NB4 (cell line): ENCODE results near the gene LYST.

Source experiments
- CTCF ChIP-seq: IDR thresholded peaks from one replicate; pipeline ENCODE4 v1.5.1; 2012; ENCODE audit warnings: low read depth, low read length
- MAX ChIP-seq: IDR thresholded peaks from 2 replicates; pipeline ENCODE4 v1.6.1; 2011; ENCODE audit warnings: low read depth, low read length
- POLR2A ChIP-seq: IDR thresholded peaks from 2 replicates; pipeline ENCODE4 v1.6.1; 2011; ENCODE audit warnings: mild to moderate bottlenecking; ENCODE audit not compliant: insufficient read length; ENCODE audit errors: extremely low read depth

- TF ChIP-seq CTCF, result no peak
- TF ChIP-seq POLR2A, result no peak
- TF ChIP-seq MAX, result no peak
Observed at GRCh38 chr1:235820061-235820460, 46.6 kb downstream of the LYST start.
